HepG2 (cell line): ENCODE measurements around the gene WNT3A. TPM values are rescaled to one million over a fixed set of nuclear protein-coding genes. Genes with fewer than 3 reads are reported as not detected.

Experiments used
- LCORL ChIP-seq, 2 experiments: fragments of 450-650 bp in 1 of 2; sonication (generic) in 1 of 2; formaldehyde crosslinking in 1 of 2; IDR thresholded peaks; 2 replicates each; pipeline versions ENCODE4 v1.5.0 to v1.6.1; 2017 to 2020; ENCODE audit warnings: antibody characterized with exemption in 1 of 2, missing genetic modification reagents in 1 of 2
- MAF1 ChIP-seq: sonication (generic); formaldehyde crosslinking; IDR thresholded peaks from 2 replicates; pipeline ENCODE4 v1.5.0; 2020; ENCODE audit warnings: missing genetic modification reagents, borderline replicate concordance
- PHF21A ChIP-seq: sonication (generic); formaldehyde crosslinking; IDR thresholded peaks from 2 replicates; pipeline ENCODE4 v1.5.0; 2020; ENCODE audit warnings: mild to moderate bottlenecking, missing genetic modification reagents
- PHF5A ChIP-seq: IDR thresholded peaks from one replicate; pipeline ENCODE4 v1.6.1; 2018; ENCODE audit warnings: low read depth, missing genetic modification reagents; ENCODE audit not compliant: unreplicated experiment
- PPARG ChIP-seq: conservative IDR thresholded peaks from 2 replicates; pipeline ENCODE4 v1.6.1; 2016; ENCODE audit warnings: missing biosample characterization, missing genetic modification reagents
- RAD51 ChIP-seq: fragments of 450-650 bp; IDR thresholded peaks from 2 replicates; pipeline ENCODE4 v1.6.1; 2016; ENCODE audit warnings: borderline replicate concordance
- REL ChIP-seq: sonication (generic); formaldehyde crosslinking; conservative IDR thresholded peaks from 2 replicates; pipeline ENCODE4 v1.8.0; 2022; ENCODE audit warnings: mild to moderate bottlenecking, missing genetic modification reagents, moderate library complexity
- RFX5 ChIP-seq: IDR thresholded peaks from 2 replicates; pipeline ENCODE4 v1.6.1; 2011; ENCODE audit warnings: low read depth, low read length, improper control_type of control experiment
- SOX13 ChIP-seq, 3 experiments: fragments of 450-650 bp in 1 of 3; sonication (generic) in 1 of 3; formaldehyde crosslinking in 1 of 3; IDR thresholded peaks in 2 of 3; conservative IDR thresholded peaks in 1 of 3; 2 replicates each; pipeline versions ENCODE4 v1.5.0 to v1.6.1; 2016 to 2020; ENCODE audit warnings: antibody characterized with exemption in 1 of 3, mild to moderate bottlenecking in 1 of 3, missing compliant biosample characterization in 1 of 3, missing genetic modification reagents in 1 of 3, moderate library complexity in 1 of 3
- TEAD3 ChIP-seq: optimal IDR thresholded peaks from 2 replicates; pipeline ENCODE3; 2016; ENCODE audit warnings: borderline replicate concordance
- U2AF2 ChIP-seq: fragments of 200-400 bp; formaldehyde crosslinking; IDR thresholded peaks from 2 replicates; pipeline ENCODE4 v1.6.1; 2017; ENCODE audit warnings: low read depth, mild to moderate bottlenecking, low read length
- ZNF263 ChIP-seq: sonication (generic); formaldehyde crosslinking; IDR thresholded peaks from 2 replicates; pipeline ENCODE4 v1.4.0; 2020; ENCODE audit warnings: missing genetic modification reagents
- ZNF331 ChIP-seq: sonication (generic); formaldehyde crosslinking; IDR thresholded peaks from 2 replicates; pipeline ENCODE4 v1.4.0; 2020; ENCODE audit warnings: missing genetic modification reagents
- ZSCAN30 ChIP-seq: sonication (generic); formaldehyde crosslinking; IDR thresholded peaks from 2 replicates; pipeline ENCODE4 v1.5.0; 2020; ENCODE audit warnings: mild to moderate bottlenecking, missing genetic modification reagents
- polyA plus RNA-seq, 8 experiments: library from polyadenylated mRNA; depleted of rRNA in 3 of 8; stranded (reverse) in 7 of 8; unstranded in 1 of 8; fragments of >200 nt; fragmentation: Illumina TruSeq in 4 of 8; extraction: Trizol in 4 of 8; gene quantifications; 2 replicates each; pipeline versions ENCODE4 v1.2.1 to v1.2.3, GENCODE V29; 2011 to 2016; ENCODE audit warnings: low read depth in 4 of 8, missing spikeins in 1 of 8, mixed read lengths in 1 of 8; ENCODE audit not compliant: insufficient read depth in 1 of 8
- total RNA-seq, 5 experiments: library from RNA; depleted of rRNA; stranded (reverse); fragments of >200 nt; fragmentation: Illumina TruSeq; extraction: Trizol; gene quantifications; 2 replicates each; pipeline ENCODE4 v1.2.3, GENCODE V29; 2016; ENCODE audit warnings: low read depth in 1 of 5
- TF ChIP-seq, protein P1 (sequence below): sonication (generic); formaldehyde crosslinking; IDR thresholded peaks from 2 replicates; pipeline ENCODE4 v1.9.0; 2021; ENCODE audit warnings: missing genetic modification reagents, borderline replicate concordance
- TF ChIP-seq, protein P2 (sequence below): sonication (generic); formaldehyde crosslinking; IDR thresholded peaks from 2 replicates; pipeline ENCODE4 v1.5.0; 2020; ENCODE audit warnings: missing genetic modification reagents
- TF ChIP-seq, protein P3 (sequence below): sonication (generic); formaldehyde crosslinking; IDR thresholded peaks from 2 replicates; pipeline ENCODE4 v1.4.0; 2020; ENCODE audit warnings: mild to moderate bottlenecking, missing genetic modification reagents

WNT3A gene
- total and polyA plus RNA-seq, 2 of the 13 experiments (the other 11 are each of a cell fraction or from before 2014, with no cell fraction given): not detected

DNA sequence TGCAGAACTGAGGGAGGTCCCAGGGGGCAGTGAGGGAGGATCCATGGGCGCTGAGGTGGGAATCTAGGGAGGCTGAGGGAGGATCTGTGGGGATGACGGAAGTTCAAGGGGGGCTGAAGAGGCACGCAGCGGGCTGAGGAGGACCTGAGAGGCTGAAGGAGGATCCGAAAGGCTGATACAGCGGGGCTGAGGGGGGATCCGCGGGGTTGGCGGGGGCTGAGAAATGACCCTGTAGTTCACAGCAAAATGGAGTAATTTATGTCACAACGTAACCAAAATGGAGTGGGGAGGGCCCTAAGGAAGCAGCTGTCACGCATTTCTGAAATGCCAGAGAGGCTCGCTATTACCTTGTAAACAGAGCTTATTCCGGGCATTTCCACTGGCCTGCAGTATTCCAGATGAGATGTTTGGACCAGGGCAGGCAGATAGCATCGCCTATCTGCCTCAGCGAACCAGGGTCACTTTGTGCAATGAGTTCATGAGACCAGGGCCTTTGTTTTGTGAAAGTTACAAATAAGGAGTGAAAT is 103.2 kb downstream of the WNT3A start (continued):
- TF ChIP-seq REL (CRISPR knock-in tag): no peak
- no peak for TF ChIP-seq U2AF2
- TF ChIP-seq, protein P1, sequence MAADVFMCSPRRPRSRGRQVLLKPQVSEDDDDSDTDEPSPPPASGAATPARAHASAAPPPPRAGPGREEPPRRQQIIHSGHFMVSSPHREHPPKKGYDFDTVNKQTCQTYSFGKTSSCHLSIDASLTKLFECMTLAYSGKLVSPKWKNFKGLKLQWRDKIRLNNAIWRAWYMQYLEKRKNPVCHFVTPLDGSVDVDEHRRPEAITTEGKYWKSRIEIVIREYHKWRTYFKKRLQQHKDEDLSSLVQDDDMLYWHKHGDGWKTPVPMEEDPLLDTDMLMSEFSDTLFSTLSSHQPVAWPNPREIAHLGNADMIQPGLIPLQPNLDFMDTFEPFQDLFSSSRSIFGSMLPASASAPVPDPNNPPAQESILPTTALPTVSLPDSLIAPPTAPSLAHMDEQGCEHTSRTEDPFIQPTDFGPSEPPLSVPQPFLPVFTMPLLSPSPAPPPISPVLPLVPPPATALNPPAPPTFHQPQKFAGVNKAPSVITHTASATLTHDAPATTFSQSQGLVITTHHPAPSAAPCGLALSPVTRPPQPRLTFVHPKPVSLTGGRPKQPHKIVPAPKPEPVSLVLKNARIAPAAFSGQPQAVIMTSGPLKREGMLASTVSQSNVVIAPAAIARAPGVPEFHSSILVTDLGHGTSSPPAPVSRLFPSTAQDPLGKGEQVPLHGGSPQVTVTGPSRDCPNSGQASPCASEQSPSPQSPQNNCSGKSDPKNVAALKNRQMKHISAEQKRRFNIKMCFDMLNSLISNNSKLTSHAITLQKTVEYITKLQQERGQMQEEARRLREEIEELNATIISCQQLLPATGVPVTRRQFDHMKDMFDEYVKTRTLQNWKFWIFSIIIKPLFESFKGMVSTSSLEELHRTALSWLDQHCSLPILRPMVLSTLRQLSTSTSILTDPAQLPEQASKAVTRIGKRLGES (CRISPR knock-in tag): no peak
- no peak for TF ChIP-seq ZSCAN30 (CRISPR knock-in tag)
- TF ChIP-seq ZNF331 (CRISPR knock-in tag): no peak
- TF ChIP-seq, protein P2, sequence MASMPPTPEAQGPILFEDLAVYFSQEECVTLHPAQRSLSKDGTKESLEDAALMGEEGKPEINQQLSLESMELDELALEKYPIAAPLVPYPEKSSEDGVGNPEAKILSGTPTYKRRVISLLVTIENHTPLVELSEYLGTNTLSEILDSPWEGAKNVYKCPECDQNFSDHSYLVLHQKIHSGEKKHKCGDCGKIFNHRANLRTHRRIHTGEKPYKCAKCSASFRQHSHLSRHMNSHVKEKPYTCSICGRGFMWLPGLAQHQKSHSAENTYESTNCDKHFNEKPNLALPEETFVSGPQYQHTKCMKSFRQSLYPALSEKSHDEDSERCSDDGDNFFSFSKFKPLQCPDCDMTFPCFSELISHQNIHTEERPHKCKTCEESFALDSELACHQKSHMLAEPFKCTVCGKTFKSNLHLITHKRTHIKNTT: no peak
- no peak for TF ChIP-seq PHF5A (CRISPR knock-in tag)
- no peak for TF ChIP-seq RAD51
- TF ChIP-seq RFX5: no peak
- no peak for TF ChIP-seq MAF1
- TF ChIP-seq, protein P3, sequence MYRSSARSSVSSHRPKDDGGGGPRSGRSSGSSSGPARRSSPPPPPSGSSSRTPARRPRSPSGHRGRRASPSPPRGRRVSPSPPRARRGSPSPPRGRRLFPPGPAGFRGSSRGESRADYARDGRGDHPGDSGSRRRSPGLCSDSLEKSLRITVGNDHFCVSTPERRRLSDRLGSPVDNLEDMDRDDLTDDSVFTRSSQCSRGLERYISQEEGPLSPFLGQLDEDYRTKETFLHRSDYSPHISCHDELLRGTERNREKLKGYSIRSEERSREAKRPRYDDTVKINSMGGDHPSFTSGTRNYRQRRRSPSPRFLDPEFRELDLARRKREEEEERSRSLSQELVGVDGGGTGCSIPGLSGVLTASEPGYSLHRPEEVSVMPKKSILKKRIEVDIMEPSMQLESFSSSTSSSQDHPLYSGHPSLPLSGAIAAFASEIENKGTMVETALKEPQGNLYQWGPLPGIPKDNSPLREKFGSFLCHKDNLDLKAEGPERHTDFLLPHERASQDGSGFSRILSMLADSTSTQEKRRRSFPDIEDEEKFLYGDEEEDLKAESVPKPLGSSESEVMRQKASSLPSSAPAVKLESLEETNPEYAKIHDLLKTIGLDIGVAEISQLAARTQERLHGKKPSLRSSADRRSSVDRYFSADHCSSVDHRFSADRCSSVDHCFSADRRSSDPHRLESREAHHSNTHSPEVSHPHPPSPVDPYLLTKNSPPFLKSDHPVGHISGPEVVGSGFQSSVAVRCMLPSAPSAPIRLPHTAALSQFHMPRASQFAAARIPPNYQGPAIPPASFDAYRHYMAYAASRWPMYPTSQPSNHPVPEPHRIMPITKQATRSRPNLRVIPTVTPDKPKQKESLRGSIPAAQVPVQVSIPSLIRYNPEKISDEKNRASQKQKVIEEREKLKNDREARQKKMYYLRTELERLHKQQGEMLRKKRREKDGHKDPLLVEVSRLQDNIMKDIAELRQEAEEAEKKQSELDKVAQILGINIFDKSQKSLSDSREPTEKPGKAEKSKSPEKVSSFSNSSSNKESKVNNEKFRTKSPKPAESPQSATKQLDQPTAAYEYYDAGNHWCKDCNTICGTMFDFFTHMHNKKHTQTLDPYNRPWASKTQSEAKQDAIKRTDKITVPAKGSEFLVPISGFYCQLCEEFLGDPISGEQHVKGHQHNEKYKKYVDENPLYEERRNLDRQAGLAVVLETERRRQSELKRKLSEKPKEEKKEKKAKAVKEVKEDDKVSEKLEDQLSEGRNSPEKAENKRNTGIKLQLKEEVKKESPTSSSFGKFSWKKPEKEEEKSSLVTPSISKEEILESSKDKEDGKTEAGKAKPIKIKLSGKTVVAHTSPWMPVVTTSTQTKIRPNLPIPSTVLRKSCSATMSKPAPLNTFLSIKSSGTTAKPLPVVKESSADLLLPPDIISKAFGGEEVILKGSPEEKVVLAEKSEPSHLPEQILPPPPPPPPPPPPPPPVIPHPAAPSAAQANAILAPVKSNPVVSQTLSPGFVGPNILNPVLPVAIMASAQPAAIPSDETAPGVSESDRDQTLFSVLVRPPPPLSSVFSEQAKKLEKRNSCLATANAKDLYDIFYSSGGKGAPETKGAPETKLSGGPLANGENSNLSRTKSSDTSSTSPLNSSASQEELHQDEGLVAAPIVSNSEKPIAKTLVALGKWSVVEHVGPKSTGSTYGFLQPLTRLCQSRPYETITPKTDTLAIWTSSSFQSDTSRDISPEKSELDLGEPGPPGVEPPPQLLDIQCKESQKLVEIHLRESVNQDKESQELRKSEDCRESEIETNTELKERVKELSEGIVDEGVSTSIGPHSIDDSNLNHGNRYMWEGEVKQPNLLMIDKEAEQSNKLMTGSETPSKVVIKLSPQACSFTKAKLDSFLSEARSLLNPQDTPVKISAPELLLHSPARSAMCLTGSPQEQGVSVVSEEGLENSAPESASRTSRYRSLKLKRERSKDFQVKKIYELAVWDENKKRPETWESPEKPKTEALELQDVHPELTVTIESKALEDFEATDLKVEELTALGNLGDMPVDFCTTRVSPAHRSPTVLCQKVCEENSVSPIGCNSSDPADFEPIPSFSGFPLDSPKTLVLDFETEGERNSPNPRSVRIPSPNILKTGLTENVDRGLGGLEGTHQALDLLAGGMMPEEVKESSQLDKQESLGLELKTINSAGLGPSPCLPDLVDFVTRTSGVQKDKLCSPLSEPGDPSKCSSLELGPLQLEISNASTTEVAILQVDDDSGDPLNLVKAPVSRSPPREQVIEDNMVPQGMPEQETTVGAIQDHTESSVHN (CRISPR knock-in tag): no peak
- TF ChIP-seq LCORL (IDR thresholded peaks at IDR 0.05): no peak
- peak; percentile 77; the same call in 1 of the 2 replicates for TF ChIP-seq LCORL (CRISPR knock-in tag; IDR thresholded peaks at IDR 0.05)
- peak; percentile 95 for TF ChIP-seq ZNF263 (CRISPR knock-in tag)
- TF ChIP-seq PPARG (CRISPR knock-in tag): 0 out of 2 replicates have a peak, but pooled peaks have one; percentile 33
- peak; percentile 36; the same call in 1 of the 2 replicates for TF ChIP-seq PHF21A (CRISPR knock-in tag)
- TF ChIP-seq TEAD3: peak; percentile 97
- TF ChIP-seq SOX13 (IDR thresholded peaks at IDR 0.05): no peak
- TF ChIP-seq SOX13 (CRISPR knock-in tag; conservative IDR thresholded peaks at IDR 0.05 in 1 of 2, IDR thresholded peaks at IDR 0.05 in 1 of 2): peak in 1 of 2 experiments; percentile 70; a peak in 2 of 4 replicates
